ENCODE results near the gene TNS1.
A peak's percentile ranks its signal among the peaks of the same experiment; 100 is the strongest.

Gene TNS1

DNA sequence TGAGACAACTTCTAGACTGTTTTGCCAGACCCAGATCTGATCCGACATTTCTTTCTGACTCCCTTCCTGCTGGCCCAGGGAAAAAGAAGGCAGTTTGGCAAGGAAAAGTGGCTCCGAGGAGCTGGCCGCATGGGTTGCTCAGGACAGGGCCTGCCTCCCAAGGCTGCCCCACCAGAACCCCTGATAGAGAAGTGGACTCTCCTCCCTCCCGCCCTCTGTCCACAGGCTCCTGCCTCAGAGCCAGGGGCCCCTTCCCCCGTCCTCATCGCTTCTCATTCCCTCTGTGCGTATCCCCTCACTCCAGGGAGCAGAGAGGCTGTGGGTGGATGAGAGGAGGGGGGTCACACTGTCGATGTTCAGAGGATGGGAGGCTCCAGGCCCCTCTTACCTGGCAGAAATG is 110.2 kb downstream of the TNS1 start:
- no peak for DNase-seq

- no peak for DNase-seq
Observed at GRCh38 chr2:217890445-217890844, 112.3 kb downstream of the TNS1 start.

DNA sequence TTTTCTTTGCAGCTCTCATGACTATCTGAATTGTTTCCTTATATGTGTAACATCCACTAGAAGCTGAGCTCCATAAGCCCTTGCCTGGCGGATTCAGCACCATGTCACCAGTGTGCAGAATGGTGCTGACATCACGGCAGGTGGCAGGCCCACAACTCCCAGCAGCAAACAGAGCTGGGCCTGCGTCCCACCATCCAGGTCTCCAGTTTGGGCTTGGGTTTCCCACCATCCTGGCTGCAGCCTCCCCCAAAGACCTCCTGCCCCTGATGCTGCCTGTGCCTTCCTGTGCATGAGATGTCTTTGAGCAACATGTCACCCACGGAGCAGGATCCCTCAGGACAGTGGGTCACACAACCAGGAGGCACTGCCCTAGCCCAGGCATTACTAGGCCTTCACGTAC is 113.1 kb downstream of the TNS1 start:
- DNase-seq: no peak

DNA sequence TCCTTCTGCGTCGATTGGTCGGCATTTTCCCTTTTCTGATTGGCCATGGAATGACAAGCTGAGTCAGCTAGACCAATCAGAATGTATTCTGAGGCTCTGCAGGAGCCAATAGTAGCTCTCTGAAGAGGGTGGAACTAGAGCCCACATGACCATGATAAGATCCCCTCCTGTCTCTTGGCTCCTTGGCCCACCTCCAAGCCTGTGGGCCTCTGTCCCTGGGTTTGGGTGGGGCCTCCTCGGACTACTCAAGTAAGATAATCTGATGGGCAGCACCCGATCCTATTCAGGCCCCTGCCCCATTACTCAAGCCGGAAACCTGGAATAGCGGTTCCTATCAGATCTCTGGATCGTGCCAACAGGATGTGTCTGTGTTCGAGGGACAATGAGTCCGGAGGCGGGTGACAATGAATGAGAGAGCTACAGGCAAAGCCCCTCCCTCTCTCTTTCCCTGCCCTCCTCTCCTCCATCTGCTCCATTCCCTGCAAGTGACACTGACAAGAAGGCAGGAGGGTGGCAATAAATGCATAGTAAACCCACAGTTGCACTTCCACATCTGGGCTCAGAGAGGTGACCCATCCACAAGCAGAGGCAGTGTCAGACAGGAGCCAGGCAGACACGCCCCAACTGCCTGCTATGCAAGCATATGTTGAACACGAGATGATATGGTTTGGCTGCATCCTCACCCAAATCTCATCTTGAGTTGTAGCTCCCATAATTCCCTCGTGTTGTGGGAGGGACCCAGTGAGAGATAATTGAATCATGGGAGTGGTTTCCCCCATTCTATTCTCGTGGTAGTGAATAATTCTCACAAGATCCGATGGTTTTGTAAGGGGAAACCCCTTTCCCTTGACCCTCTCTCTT is 114.7 kb downstream of the TNS1 start:
- DNase-seq: no peak

- DNase-seq: peak; percentile 83
Observed at GRCh38 chr2:217886720-217887309, 116.0 kb downstream of the TNS1 start.

DNA sequence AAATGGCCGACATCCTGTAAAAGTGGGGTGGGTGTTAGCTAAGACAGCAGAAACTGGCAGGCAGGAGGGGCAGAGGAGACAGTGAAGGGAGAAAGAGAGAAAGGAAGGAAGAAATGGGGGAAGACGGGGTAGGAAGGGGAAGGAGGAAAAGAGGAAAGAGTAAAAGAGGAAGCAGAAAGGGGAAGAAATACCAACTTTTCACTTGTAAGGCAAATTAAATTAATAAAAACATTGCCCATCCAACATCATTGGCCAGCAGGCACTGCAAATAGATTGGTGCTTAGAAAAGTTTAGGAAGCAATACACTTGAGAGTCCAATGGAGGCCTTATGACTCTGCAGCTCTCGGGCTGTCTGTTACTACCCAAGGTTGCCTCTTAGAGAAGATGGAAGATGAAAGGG is 116.7 kb downstream of the TNS1 start:
- DNase-seq: no peak

DNA sequence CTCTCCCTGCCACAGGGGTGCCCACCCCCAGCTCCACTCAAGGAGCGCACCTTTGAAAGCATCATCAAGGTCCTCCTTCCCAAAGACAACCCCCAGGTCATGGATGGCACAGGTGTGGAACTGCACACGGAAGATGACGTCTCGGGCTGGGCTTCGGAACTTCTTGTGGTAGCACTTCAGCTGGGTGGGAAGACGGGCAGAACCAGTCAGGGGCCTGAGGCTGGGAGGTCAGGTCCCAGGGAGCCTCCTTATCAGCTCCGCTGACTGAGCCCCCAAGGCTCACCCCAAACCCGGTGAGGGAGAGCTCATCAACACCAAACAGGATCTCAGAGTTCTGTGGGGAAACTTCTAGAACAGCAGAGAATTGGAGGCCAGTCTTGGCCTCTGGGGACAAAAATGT is 117.8 kb downstream of the TNS1 start:
- no peak for DNase-seq

DNA sequence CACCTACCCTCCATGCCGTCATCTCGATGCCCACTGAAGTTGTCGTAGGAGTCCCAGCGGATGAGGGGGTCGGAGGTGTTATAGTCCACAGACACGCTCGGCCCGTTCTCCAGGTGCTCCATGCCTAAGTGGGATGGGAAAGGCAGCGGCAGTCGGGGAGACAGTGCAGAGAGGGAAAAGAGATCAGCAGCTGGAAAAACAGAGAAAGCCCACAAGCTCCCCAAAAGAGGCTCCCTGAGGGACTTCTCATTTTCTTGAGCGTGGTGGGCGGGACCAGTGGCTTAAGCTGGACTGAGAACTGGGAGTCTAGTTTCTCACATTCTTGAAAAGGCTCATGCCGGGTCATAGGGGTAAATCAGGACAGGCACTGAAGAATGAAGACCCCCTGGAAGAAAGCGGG is 121.9 kb downstream of the TNS1 start:
- DNase-seq: no peak

GRCh38 chr2:217880287-217880889 is 122.4 kb downstream of the TNS1 start:
- DNase-seq: no peak

GRCh38 chr2:217878915-217879590 is 123.7 kb downstream of the TNS1 start:
- DNase-seq: no peak

DNA sequence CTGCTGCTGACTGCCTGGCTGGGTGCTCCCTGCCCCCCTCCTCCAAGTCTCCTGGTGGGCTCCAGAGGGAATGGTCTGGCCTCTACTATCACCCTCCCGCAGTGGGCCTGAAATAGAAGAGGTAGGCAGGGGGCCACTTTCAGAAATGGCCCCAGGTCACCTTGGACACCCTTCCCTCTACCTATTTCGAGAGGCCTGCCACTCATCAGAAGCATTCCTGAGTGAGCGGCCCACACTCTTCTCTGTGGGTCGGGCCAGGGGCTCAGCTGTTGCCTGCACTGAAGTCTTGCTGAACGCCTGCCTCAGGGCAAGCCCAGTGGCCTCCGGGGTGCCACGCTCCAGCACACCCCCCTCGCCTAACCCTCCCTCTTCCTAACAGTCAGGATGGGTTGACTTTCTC is 124.9 kb downstream of the TNS1 start:
- DNase-seq: no peak

DNA sequence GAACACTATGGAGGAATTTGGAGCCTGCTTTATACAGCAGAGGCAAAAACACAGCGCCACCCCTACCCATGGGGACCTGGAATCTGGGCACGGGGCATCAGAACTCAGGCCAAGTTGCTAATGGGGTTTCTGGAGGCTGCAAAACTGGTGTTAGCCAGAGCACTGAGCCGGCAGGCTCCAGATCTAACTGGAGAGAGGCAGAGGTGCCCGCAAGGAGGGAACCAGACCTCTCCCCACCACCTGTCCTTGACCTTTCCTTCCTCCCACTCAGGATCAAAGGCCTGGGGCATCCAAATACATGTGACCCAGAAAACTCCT is 126.6 kb downstream of the TNS1 start:
- DNase-seq: no peak

GRCh38 chr2:217875556-217876252 is 127.1 kb downstream of the TNS1 start:
- no peak for DNase-seq

DNA sequence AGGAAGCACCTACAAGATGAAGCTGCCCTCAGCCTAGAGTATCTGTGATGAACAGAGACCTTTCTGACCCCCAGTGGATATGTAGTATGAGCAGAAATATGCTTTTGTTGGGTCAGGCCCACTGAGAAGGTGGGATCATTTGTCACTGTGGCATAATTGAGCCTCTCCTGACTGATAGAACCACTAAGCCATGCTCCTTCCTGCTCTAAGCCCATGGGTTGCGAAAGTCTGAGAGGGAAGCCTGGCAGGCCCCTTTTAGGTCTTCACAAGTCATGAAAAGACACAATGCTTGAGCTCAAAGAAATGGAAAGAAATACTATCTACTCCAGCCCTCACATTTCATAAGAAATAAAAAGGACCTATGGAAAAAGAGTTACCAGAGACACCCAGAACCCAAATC is 127.7 kb downstream of the TNS1 start:
- no peak for DNase-seq

DNA sequence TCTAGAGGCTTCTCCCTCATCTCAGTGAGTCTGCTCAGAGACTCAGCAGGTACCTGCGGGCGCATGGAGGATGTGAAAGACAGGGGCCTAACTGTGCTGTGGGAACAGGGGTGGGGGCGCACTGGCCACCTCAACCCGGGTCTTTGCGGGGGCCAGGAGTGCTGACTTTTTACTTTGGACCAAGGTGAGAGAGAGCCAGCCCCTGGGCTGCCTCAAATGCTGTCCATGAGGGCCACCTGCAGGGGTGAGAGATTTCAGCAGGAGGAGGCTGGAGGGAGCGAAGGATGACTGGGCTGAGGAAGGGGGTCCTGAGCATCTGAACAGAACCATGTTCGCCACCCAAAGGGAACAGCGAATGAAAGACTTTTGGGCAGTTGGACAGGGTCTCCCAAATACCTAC is 129.4 kb downstream of the TNS1 start:
- DNase-seq: no peak

DNA sequence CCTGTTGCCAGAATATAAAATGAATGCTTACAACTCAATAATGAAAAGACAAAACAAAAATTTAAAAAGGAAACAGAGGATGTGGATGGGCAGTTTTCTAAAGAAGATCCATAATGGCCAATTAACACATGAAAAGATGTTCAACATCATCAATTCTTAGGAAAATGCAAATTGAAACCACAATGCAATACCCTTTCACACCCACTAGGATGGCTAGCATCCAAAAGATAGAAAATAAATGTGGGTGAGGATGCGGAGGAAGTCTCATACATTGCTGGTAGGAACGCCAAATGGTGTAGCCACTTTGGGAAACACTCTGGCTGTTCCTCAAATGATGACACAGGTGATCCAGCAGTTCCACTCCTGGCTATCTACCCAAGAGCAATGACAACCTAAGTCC is 130.5 kb downstream of the TNS1 start:
- no peak for DNase-seq

- DNase-seq: no peak
Observed at GRCh38 chr2:217870528-217871011, 132.2 kb downstream of the TNS1 start.

- DNase-seq: no peak
Observed at GRCh38 chr2:217868911-217869334, 133.9 kb downstream of the TNS1 start.

DNA sequence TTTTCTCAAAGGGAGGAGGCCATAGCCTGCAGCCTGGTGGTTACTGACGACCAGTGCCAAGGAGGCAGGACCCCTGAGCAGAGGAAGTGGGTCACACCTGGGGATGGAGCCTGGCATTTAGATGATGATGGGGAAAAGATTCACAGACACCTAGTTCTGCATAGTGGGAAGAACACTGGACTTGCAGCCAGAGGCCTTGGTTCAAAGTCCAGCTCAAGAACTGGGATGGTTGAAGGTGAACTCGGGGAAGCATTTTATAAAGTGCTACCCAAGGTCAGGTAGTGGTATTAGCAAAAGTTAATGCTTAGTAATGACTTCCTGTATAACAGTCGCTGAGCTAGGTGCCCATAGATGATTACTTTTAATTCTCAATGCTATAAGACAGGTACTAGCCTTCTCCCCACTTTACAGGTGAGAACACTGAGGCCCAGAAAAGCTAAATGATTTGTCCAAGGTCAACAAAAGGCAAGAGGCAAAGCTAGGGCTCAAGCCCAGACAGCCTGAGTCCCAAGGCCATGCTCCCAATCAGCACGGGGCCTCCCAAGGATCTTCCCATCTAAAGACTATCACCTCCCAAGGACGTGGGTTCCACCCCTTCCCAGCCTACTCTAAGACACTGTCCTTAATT is 134.4 kb downstream of the TNS1 start:
- DNase-seq: no peak

GRCh38 chr2:217866457-217866856 is 136.3 kb downstream of the TNS1 start:
- DNase-seq: no peak

GRCh38 chr2:217864963-217865772 is 137.6 kb downstream of the TNS1 start:
- no peak for DNase-seq

DNA sequence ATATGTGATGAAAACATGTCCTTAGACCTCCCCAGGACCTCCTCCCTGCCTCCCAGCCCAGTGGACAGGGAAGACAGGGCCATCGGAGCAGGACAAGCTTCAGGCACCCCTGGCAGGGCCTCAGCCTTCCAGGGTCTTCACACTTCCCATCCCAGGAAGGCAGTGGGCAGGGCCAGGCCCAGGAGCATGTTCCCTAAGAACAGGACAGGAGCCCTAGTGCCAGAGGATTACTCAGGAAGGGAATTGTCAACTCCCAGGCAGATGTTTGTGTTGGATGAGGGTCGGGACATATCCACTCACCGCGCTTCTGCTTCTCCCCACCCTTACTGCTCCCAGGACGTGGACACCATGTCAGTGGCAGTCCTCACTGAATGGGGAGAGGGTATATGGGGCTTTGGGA is 138.9 kb downstream of the TNS1 start:
- no peak for DNase-seq

Measured in activated CD8-positive, alpha-beta memory T cell treated with anti-CD3 and anti-CD28 coated beads, Interleukin-2, amount 50 U/mL, for 48 hours (primary cell).